PC-3 (cell line): ENCODE results near the gene ADGRV1.

Source experiments
- CTCF ChIP-seq: fragments of 300-600 bp; sonication (generic); conservative IDR thresholded peaks from 2 replicates; pipeline ENCODE4 v1.5.1; 2017; ENCODE audit warnings: antibody characterized with exemption, low read depth, mild to moderate bottlenecking, low read length
- EZH2 ChIP-seq: fragments of 300-600 bp; sonication (generic); IDR thresholded peaks from one replicate; pipeline ENCODE4 v1.6.1; 2017; ENCODE audit warnings: antibody characterized with exemption, mild to moderate bottlenecking, low read length; ENCODE audit not compliant: unreplicated experiment

GRCh38 chr5:90997082-90997481, 438.5 kb downstream of the ADGRV1 start:
- TF ChIP-seq EZH2 (no peak), CTCF (no peak)
